Measurements from ENCODE around the gene ZNF432.
"Not testable (repeated sequence)": the region's sequence is repeated elsewhere in the genome, so short reads cannot be mapped to it uniquely, and the experiment has no call there.

Gene ZNF432

GRCh38 chr19:52048555-52049501, at the start of gene ZNF432:
Gene ZNF432 (minus strand): TSS chr19:52048838. CDS start chr19:52046868, 1,970 bp downstream.
- peak; percentile 78 to 85 for DNase-seq (ENCODE audit: low read depth in 2 of 2)

GRCh38 chr19:52096416-52096815, 47.8 kb upstream of the ZNF432 start:
- not testable (repeated sequence) for DNase-seq (ENCODE audit: low read depth in 2 of 2)

GRCh38 chr19:52095172-52096014, 46.8 kb upstream of the ZNF432 start, which contains the start of gene ZNF841:
Gene ZNF841 (minus strand): TSS chr19:52095765. CDS start chr19:52084801, 10,964 bp downstream.
- peak; percentile 73 for DNase-seq (ENCODE audit: low read depth in 2 of 2)

GRCh38 chr19:52094526-52095130, 46.0 kb upstream of the ZNF432 start:
- no peak for DNase-seq (ENCODE audit: low read depth in 2 of 2)

GRCh38 chr19:52086481-52086880, 37.8 kb upstream of the ZNF432 start:
- DNase-seq (ENCODE audit: low read depth in 2 of 2) = no peak

GRCh38 chr19:52070496-52070895, 21.9 kb upstream of the ZNF432 start:
- no peak for DNase-seq (ENCODE audit: low read depth in 2 of 2)

GRCh38 chr19:52069653-52070052, 21.0 kb upstream of the ZNF432 start:
- no peak for DNase-seq (ENCODE audit: low read depth in 2 of 2)

- DNase-seq (ENCODE audit: low read depth in 2 of 2) = no peak
Measured at GRCh38 chr19:52066258-52066863, 17.7 kb upstream of the ZNF432 start.

GRCh38 chr19:52065399-52065798, 16.8 kb upstream of the ZNF432 start:
- DNase-seq (ENCODE audit: low read depth in 2 of 2) = no peak

GRCh38 chr19:52056480-52056879, 7.8 kb upstream of the ZNF432 start:
- not testable (repeated sequence) for DNase-seq (ENCODE audit: low read depth in 2 of 2)

GRCh38 chr19:52051736-52052135, 3.1 kb upstream of the ZNF432 start:
- not testable (repeated sequence) for DNase-seq (ENCODE audit: low read depth in 2 of 2)

GRCh38 chr19:52039169-52039568, 9.5 kb downstream of the ZNF432 start:
- DNase-seq (ENCODE audit: low read depth in 2 of 2) = no peak

- DNase-seq (ENCODE audit: low read depth in 2 of 2) = no peak
Measured at GRCh38 chr19:52034051-52034728, 14.4 kb downstream of the ZNF432 start.

- no peak for DNase-seq (ENCODE audit: low read depth in 2 of 2)
Measured at GRCh38 chr19:52028780-52029123, 19.9 kb downstream of the ZNF432 start.

- peak; percentile 44 to 59 for DNase-seq (ENCODE audit: low read depth in 2 of 2)
Measured at GRCh38 chr19:52028027-52028779, 20.4 kb downstream of the ZNF432 start, which contains the start of gene ZNF614. Gene ZNF614 (minus strand): TSS chr19:52028379. CDS start chr19:52025745, 2,634 bp downstream.

- DNase-seq (ENCODE audit: low read depth in 2 of 2) = not testable (repeated sequence)
Measured at GRCh38 chr19:52026255-52026990, 22.2 kb downstream of the ZNF432 start.

- not testable (repeated sequence) for DNase-seq (ENCODE audit: low read depth in 2 of 2)
Measured at GRCh38 chr19:52024478-52024877, 24.2 kb downstream of the ZNF432 start.

- no peak for DNase-seq (ENCODE audit: low read depth in 2 of 2)
Measured at GRCh38 chr19:52022193-52022592, 26.4 kb downstream of the ZNF432 start.

- DNase-seq (ENCODE audit: low read depth in 2 of 2) = no peak
Measured at GRCh38 chr19:52020506-52020905, 28.1 kb downstream of the ZNF432 start.
